B cell (primary cell): ENCODE data around the gene CCBE1.

Experiments used
- CTCF ChIP-seq: fragments of 200-600 bp; IDR thresholded peaks from one replicate; pipeline ENCODE4 v1.8.0; 2022; ENCODE audit warnings: antibody characterized with exemption, mild to moderate bottlenecking
- EZH2 ChIP-seq: IDR thresholded peaks from 2 replicates; pipeline ENCODE4 v1.6.1; 2012; ENCODE audit warnings: borderline replicate concordance, low read depth, mild to moderate bottlenecking, moderate library complexity, low read length; ENCODE audit not compliant: insufficient read depth, poor library complexity, severe bottlenecking

GRCh38 chr18:59385191-59385590 lies 312.0 kb downstream of the CCBE1 start:
- TF ChIP-seq CTCF, result no peak
- no peak for TF ChIP-seq EZH2
